AG09309 (cell line): ENCODE results near the gene ZNF79.
"Not testable (repeated sequence)": the region's sequence is repeated elsewhere in the genome, so short reads cannot be mapped to it uniquely, and the experiment has no call there.

Source experiments
- DNase-seq: peaks from one replicate; pipeline ENCODE4 v3.0.0-alpha.2; 2010; ENCODE audit warnings: low read depth
- H3K4me3 ChIP-seq: 2 replicates; pipeline ENCODE4 v1.5.1; 2011; ENCODE audit warnings: mild to moderate bottlenecking, low read depth, low read length, moderate library complexity; ENCODE audit not compliant: control insufficient read depth
- TF ChIP-seq, protein P1 (sequence below): IDR thresholded peaks from 2 replicates; pipeline ENCODE4 v1.5.1; 2011; ENCODE audit warnings: mild to moderate bottlenecking, low read depth, low read length, inconsistent platforms; ENCODE audit not compliant: insufficient read depth, control insufficient read depth; ENCODE audit errors: missing control alignments

ZNF79 gene

DNA sequence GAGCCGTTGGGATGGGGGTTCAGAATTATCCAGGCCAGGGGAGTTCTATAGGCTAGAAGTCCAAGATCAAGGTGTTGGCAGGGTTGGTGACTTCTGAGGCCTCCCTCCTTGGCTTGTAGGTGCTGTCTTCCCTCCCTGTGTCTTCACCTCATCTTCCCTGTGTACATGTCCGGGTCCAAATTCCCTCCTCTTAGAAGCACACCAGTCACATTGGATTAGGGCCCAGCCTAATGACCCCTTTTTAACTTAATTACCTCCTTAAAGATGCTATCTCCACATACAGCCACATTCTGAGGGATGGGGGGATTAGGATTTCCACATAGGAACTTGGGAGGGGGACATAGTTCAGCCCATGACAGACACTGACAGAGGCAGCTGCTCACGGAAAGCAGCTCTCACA lies 39.2 kb downstream of the ZNF79 start:
- DNase-seq: no peak
- TF ChIP-seq, protein P1, sequence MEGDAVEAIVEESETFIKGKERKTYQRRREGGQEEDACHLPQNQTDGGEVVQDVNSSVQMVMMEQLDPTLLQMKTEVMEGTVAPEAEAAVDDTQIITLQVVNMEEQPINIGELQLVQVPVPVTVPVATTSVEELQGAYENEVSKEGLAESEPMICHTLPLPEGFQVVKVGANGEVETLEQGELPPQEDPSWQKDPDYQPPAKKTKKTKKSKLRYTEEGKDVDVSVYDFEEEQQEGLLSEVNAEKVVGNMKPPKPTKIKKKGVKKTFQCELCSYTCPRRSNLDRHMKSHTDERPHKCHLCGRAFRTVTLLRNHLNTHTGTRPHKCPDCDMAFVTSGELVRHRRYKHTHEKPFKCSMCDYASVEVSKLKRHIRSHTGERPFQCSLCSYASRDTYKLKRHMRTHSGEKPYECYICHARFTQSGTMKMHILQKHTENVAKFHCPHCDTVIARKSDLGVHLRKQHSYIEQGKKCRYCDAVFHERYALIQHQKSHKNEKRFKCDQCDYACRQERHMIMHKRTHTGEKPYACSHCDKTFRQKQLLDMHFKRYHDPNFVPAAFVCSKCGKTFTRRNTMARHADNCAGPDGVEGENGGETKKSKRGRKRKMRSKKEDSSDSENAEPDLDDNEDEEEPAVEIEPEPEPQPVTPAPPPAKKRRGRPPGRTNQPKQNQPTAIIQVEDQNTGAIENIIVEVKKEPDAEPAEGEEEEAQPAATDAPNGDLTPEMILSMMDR: no peak

DNA sequence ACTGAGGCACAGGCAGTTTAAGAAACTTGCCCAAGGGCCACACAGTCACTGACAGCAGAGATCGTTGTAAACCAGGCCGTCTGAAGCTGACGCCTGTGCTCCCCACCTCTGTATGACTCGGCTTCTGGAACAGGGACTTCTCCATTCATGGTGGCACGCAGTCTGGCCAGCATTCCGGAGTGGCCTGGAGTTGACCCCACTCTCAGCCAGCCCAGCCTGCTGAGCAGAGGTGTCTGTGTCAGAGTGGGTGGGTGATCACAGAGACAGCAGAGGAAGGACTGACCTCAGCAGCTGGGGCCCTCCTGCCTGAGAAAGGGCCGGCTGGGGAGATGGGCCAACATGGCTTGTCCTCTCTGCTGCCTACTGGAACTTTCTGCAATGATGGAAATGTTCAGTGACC lies 39.7 kb downstream of the ZNF79 start:
- H3K4me3 ChIP-seq: no peak overlapping the region
- TF ChIP-seq, protein P1: no peak
- no peak for DNase-seq

More for the DNA sequence above, 39.2 kb downstream of the ZNF79 start:
- no peak overlapping the region for H3K4me3 ChIP-seq

DNA sequence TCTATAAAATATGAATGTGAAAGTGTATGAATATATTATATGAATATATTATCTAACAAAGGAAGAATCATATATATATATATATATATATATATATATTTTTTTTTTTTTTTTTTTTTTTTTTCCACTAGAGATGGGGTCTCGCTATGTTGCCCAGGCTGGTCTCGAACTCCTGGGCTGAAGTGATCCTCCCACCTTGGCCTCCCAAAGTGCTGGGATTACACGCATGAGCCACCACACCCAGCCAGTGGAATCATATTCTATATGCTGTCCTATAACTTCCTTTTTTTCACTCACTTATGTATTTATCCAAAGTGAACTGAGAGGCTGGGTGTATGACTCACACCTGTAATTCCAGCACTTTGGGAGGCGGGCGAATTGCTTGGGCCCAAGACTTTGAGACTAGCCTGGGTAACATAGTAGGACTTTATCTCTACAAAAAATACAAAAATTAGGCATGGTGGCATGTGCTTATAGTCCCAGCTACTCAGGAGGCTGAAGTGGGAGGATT lies 42.3 kb downstream of the ZNF79 start:
- H3K4me3 ChIP-seq, DNase-seq: not testable (repeated sequence)

DNA sequence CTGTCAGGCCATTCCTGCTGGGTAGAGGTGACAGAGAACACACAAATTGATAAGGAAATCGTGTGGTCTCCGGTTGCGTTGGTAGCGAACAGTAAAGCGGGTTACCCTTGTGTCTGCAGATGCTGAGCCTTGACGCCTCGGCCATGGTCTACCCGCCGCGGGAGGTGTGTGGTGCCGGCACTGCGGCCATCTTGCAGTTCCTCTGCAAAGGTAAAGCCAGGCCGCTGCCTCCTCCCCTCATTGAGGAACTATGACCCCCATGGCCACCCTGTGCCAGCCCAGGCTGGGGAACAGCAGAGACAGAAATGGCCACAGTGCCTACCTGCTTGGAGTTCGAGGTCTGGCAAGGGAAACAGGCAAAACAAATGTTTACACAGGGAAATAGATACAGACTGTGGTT lies 43.4 kb downstream of the ZNF79 start:
- TF ChIP-seq, protein P1: no peak
- no peak overlapping the region for H3K4me3 ChIP-seq
- no peak for DNase-seq

DNA sequence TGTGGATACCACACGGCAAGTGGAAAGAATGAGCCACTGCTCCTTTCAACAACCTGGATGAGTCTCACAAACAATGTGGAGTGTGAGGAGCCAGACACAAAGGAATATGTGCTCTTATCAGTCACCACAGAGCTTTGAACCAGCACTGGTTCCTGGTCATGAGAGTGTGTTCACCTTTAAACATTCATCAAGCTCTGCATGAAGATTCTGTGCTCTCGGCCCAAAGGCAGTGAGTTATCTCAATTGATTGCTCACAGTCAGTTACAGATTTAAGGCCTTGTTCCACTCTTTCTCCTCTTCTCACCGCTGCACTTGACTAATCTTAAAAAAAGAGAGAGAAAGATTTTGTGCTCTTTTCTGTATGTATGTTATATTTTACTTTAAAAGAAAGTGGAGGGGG lies 46.5 kb downstream of the ZNF79 start:
- DNase-seq: no peak
- TF ChIP-seq, protein P1: no peak
- H3K4me3 ChIP-seq: no peak overlapping the region

DNA sequence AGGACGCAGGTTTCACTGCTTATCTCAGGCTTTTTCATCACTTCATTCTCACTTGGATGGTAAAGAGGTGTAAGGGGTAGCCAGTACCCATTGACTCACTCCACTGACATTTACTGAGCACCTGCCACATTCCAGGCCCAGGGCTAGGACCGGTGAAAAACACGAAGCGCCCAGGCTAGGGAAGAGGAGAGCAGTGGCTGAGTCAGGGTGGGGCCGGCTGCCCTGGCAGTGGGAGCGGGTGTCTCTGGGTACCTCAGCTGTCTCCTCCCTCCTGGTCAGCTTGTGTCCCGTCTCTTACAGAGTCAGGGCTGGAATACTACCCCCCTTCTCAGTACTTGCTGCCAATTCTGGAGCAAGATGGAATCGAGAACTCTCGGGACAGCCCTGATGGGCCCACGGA lies 49.3 kb downstream of the ZNF79 start:
- no peak overlapping the region for H3K4me3 ChIP-seq
- no peak for DNase-seq
- TF ChIP-seq, protein P1: no peak

DNA sequence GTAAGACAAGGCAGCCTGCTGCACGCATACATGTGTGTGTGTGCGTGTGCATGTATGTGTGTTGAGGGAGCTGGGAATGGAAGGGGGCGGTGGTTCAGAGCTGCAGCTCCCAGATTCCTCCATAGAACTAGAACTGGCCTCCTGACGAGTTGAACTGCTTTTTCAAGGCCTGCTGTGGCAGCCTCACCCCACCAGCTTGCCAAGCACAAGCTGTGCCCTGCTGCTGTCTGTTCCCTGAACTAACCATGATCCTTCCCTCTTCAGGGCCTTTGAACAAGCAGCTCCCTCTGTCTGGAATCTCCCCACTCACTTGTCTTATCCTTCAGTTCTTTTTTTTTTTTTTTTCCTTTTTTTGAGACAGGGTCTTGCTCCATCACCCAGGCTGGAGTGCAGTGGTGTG lies 49.8 kb downstream of the ZNF79 start:
- no peak overlapping the region for H3K4me3 ChIP-seq
- TF ChIP-seq, protein P1: no peak

DNA sequence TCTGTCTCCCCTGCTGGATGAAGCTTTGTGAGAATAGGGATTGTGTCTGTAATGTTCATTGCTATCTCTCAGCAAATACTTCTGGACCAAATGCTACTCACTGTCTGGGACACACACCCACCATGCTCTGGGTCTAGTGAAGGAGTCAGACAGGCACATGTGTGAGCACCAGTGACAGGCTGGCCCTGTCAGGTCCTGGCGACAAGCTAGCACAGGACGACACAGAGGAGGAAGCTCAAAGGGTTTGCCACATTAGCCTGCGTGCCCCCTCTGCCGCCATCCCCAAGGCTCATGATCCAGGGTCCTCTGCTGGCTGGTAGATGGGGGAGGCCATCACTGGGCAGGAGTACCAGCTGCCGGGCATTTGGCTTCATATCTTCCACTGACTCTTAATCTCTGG lies 50.4 kb downstream of the ZNF79 start:
- H3K4me3 ChIP-seq: no peak overlapping the region
- TF ChIP-seq, protein P1: no peak
- no peak for DNase-seq

More for the DNA sequence above, 49.8 kb downstream of the ZNF79 start:
- DNase-seq: no peak
